Activated CD4-positive, alpha-beta T cell treated with anti-CD3 and anti-CD28 coated beads, Interleukin-2, amount 50 U/mL, for 16 hours (primary cell): ENCODE measurements around the gene LSAMP.
"Not testable (repeated sequence)": the region's sequence is repeated elsewhere in the genome, so short reads cannot be mapped to it uniquely, and the experiment has no call there.

Experiments used
- DNase-seq: peaks from one replicate; pipeline ENCODE4 v3.0.0-alpha.2; 2020

The LSAMP gene

GRCh38 chr3:115861166-115861733 is 584.0 kb downstream of the LSAMP start:
- no peak for DNase-seq

- DNase-seq: no peak
Observed at GRCh38 chr3:115860766-115861165, 584.5 kb downstream of the LSAMP start.

GRCh38 chr3:115859002-115859807 is 586.1 kb downstream of the LSAMP start:
- no peak for DNase-seq

GRCh38 chr3:115857518-115858136 is 587.7 kb downstream of the LSAMP start:
- DNase-seq: no peak

- DNase-seq: no peak
Observed at GRCh38 chr3:115855911-115856310, 589.4 kb downstream of the LSAMP start.

- DNase-seq: no peak
Observed at GRCh38 chr3:115853104-115853503, 592.2 kb downstream of the LSAMP start.

- no peak for DNase-seq
Observed at GRCh38 chr3:115852278-115852677, 593.0 kb downstream of the LSAMP start.

GRCh38 chr3:115851571-115851970 is 593.7 kb downstream of the LSAMP start:
- DNase-seq: no peak

GRCh38 chr3:115848641-115849040 is 596.6 kb downstream of the LSAMP start:
- DNase-seq: no peak

GRCh38 chr3:115845986-115846385 is 599.3 kb downstream of the LSAMP start:
- no peak for DNase-seq

GRCh38 chr3:115844729-115845128 is 600.6 kb downstream of the LSAMP start:
- DNase-seq: not testable (repeated sequence)

- no peak for DNase-seq
Observed at GRCh38 chr3:115843206-115843605, 602.1 kb downstream of the LSAMP start.

- DNase-seq: no peak
Observed at GRCh38 chr3:115839246-115839645, 606.0 kb downstream of the LSAMP start.

GRCh38 chr3:115838786-115839185 is 606.5 kb downstream of the LSAMP start:
- DNase-seq: no peak

GRCh38 chr3:115836944-115837343 is 608.3 kb downstream of the LSAMP start:
- peak; percentile 18 for DNase-seq

- no peak for DNase-seq
Observed at GRCh38 chr3:115835946-115836345, 609.3 kb downstream of the LSAMP start.

GRCh38 chr3:115834068-115834467 is 611.2 kb downstream of the LSAMP start:
- DNase-seq: no peak

GRCh38 chr3:115833074-115833473 is 612.2 kb downstream of the LSAMP start:
- DNase-seq: no peak

GRCh38 chr3:115832265-115832664 is 613.0 kb downstream of the LSAMP start:
- DNase-seq: no peak

- no peak for DNase-seq
Observed at GRCh38 chr3:115831864-115832263, 613.4 kb downstream of the LSAMP start.

GRCh38 chr3:115830764-115831395 is 614.4 kb downstream of the LSAMP start:
- no peak for DNase-seq

GRCh38 chr3:115828401-115828800 is 616.9 kb downstream of the LSAMP start:
- DNase-seq: no peak

- DNase-seq: no peak
Observed at GRCh38 chr3:115827495-115827894, 617.8 kb downstream of the LSAMP start.

- no peak for DNase-seq
Observed at GRCh38 chr3:115825046-115825445, 620.2 kb downstream of the LSAMP start.
